ENCODE results near the gene INF2. TPM values are rescaled to one million over a fixed set of nuclear protein-coding genes. Genes with fewer than 3 reads are reported as not detected.
"Not testable (repeated sequence)": the region's sequence is repeated elsewhere in the genome, so short reads cannot be mapped to it uniquely, and the experiment has no call there.

The INF2 gene
- polyA plus RNA-seq, 2 donors: 26.6 to 41.9 TPM

- Histone ChIP-seq H3K27ac (ENCODE audit: low read depth in 2 of 2, low read length in 1 of 2) (no peak overlapping the region), H3K4me3 (ENCODE audit: low read depth in 1 of 2, low read length in 2 of 2) (no peak overlapping the region), H3K36me3 (ENCODE audit: control insufficient read depth in 2 of 2, insufficient read depth in 2 of 2, low read length in 1 of 2) (no peaks in the 10 kb centered on the region), H3K4me1 (ENCODE audit: control insufficient read depth in 2 of 2, insufficient read depth in 2 of 2, low read length in 1 of 2) (no peaks in the 10 kb centered on the region), H3K27me3 (ENCODE audit: control insufficient read depth in 1 of 2, insufficient read depth in 2 of 2, low read length in 2 of 2) (no peaks in the 10 kb centered on the region), H3K9me3 (ENCODE audit: control insufficient read depth in 2 of 2, insufficient read depth in 1 of 2, low read depth in 1 of 2, low read length in 1 of 2) (peaks cover 0 to 6% of the 10 kb centered on the region in 2 donors)
- WGBS, 2 donors: 64 to 71% methylated on average over 29 of the region's 29 CpGs
These were observed 33.3 kb upstream of the INF2 start for GRCh38 chr14:104656014-104656714.

GRCh38 chr14:104657101-104657524, 32.3 kb upstream of the INF2 start:
- H3K27me3 ChIP-seq (ENCODE audit: control insufficient read depth in 1 of 2, insufficient read depth in 2 of 2, low read length in 2 of 2): no peaks in the 10 kb centered on the region
- H3K4me1 ChIP-seq (ENCODE audit: control insufficient read depth in 2 of 2, insufficient read depth in 2 of 2, low read length in 1 of 2): no peaks in the 10 kb centered on the region
- peaks cover 0 to 6% of the 10 kb centered on the region in 2 donors for H3K9me3 ChIP-seq (ENCODE audit: control insufficient read depth in 2 of 2, insufficient read depth in 1 of 2, low read depth in 1 of 2, low read length in 1 of 2)
- H3K36me3 ChIP-seq (ENCODE audit: control insufficient read depth in 2 of 2, insufficient read depth in 2 of 2, low read length in 1 of 2): no peaks in the 10 kb centered on the region
- no peak overlapping the region for H3K4me3 ChIP-seq (ENCODE audit: low read depth in 1 of 2, low read length in 2 of 2)
- 64 to 72% methylated on average over 6 to 8 of the region's 8 CpGs for WGBS, 2 donors
- no peak overlapping the region for H3K27ac ChIP-seq (ENCODE audit: low read depth in 2 of 2, low read length in 1 of 2)

GRCh38 chr14:104657563-104658324, 31.7 kb upstream of the INF2 start:
- peaks cover 0 to 6% of the 10 kb centered on the region in 2 donors for H3K9me3 ChIP-seq (ENCODE audit: control insufficient read depth in 2 of 2, insufficient read depth in 1 of 2, low read depth in 1 of 2, low read length in 1 of 2)
- H3K27me3 ChIP-seq (ENCODE audit: control insufficient read depth in 1 of 2, insufficient read depth in 2 of 2, low read length in 2 of 2): no peaks in the 10 kb centered on the region
- 62 to 64% methylated on average over 17 of the region's 17 CpGs for WGBS, 2 donors
- H3K36me3 ChIP-seq (ENCODE audit: control insufficient read depth in 2 of 2, insufficient read depth in 2 of 2, low read length in 1 of 2): no peaks in the 10 kb centered on the region
- H3K4me1 ChIP-seq (ENCODE audit: control insufficient read depth in 2 of 2, insufficient read depth in 2 of 2, low read length in 1 of 2): no peaks in the 10 kb centered on the region
- H3K4me3 ChIP-seq (ENCODE audit: low read depth in 1 of 2, low read length in 2 of 2): no peak overlapping the region
- H3K27ac ChIP-seq (ENCODE audit: low read depth in 2 of 2, low read length in 1 of 2): no peak overlapping the region

GRCh38 chr14:104658325-104658712, 31.1 kb upstream of the INF2 start:
- Histone ChIP-seq H3K27me3 (ENCODE audit: control insufficient read depth in 1 of 2, insufficient read depth in 2 of 2, low read length in 2 of 2) (no peaks in the 10 kb centered on the region), H3K4me1 (ENCODE audit: control insufficient read depth in 2 of 2, insufficient read depth in 2 of 2, low read length in 1 of 2) (no peaks in the 10 kb centered on the region), H3K4me3 (ENCODE audit: low read depth in 1 of 2, low read length in 2 of 2) (no peak overlapping the region), H3K27ac (ENCODE audit: low read depth in 2 of 2, low read length in 1 of 2) (no peak overlapping the region), H3K36me3 (ENCODE audit: control insufficient read depth in 2 of 2, insufficient read depth in 2 of 2, low read length in 1 of 2) (no peaks in the 10 kb centered on the region), H3K9me3 (ENCODE audit: control insufficient read depth in 2 of 2, insufficient read depth in 1 of 2, low read depth in 1 of 2, low read length in 1 of 2) (peaks cover 0 to 6% of the 10 kb centered on the region in 2 donors)
- 84 to 89% methylated on average over 15 of the region's 15 CpGs for WGBS, 2 donors

- H3K27ac ChIP-seq (ENCODE audit: low read depth in 2 of 2, low read length in 1 of 2): no peak overlapping the region
- no peaks in the 10 kb centered on the region for H3K27me3 ChIP-seq (ENCODE audit: control insufficient read depth in 1 of 2, insufficient read depth in 2 of 2, low read length in 2 of 2)
- H3K4me1 ChIP-seq (ENCODE audit: control insufficient read depth in 2 of 2, insufficient read depth in 2 of 2, low read length in 1 of 2): no peaks in the 10 kb centered on the region
- no peaks in the 10 kb centered on the region for H3K36me3 ChIP-seq (ENCODE audit: control insufficient read depth in 2 of 2, insufficient read depth in 2 of 2, low read length in 1 of 2)
- H3K9me3 ChIP-seq (ENCODE audit: control insufficient read depth in 2 of 2, insufficient read depth in 1 of 2, low read depth in 1 of 2, low read length in 1 of 2): peaks cover 0 to 4% of the 10 kb centered on the region in 2 donors
- 65 to 70% methylated on average over 5 of the region's 5 CpGs for WGBS, 2 donors
- H3K4me3 ChIP-seq (ENCODE audit: low read depth in 1 of 2, low read length in 2 of 2): no peak overlapping the region
These were observed 30.3 kb upstream of the INF2 start for GRCh38 chr14:104659146-104659545.

- H3K36me3 ChIP-seq (ENCODE audit: control insufficient read depth in 2 of 2, insufficient read depth in 2 of 2, low read length in 1 of 2): no peaks in the 10 kb centered on the region
- no peak overlapping the region for H3K4me3 ChIP-seq (ENCODE audit: low read depth in 1 of 2, low read length in 2 of 2)
- peaks cover 0 to 4% of the 10 kb centered on the region in 2 donors for H3K9me3 ChIP-seq (ENCODE audit: control insufficient read depth in 2 of 2, insufficient read depth in 1 of 2, low read depth in 1 of 2, low read length in 1 of 2)
- H3K4me1 ChIP-seq (ENCODE audit: control insufficient read depth in 2 of 2, insufficient read depth in 2 of 2, low read length in 1 of 2): peaks cover 0 to 3% of the 10 kb centered on the region in 2 donors
- H3K27ac ChIP-seq (ENCODE audit: low read depth in 2 of 2, low read length in 1 of 2): no peak overlapping the region
- no peaks in the 10 kb centered on the region for H3K27me3 ChIP-seq (ENCODE audit: control insufficient read depth in 1 of 2, insufficient read depth in 2 of 2, low read length in 2 of 2)
- 34 to 37% methylated on average over 43 of the region's 43 CpGs for WGBS, 2 donors
These were observed 29.5 kb upstream of the INF2 start for GRCh38 chr14:104659764-104660523.

- Histone ChIP-seq H3K4me1 (ENCODE audit: control insufficient read depth in 2 of 2, insufficient read depth in 2 of 2, low read length in 1 of 2) (peaks cover 0 to 3% of the 10 kb centered on the region in 2 donors), H3K36me3 (ENCODE audit: control insufficient read depth in 2 of 2, insufficient read depth in 2 of 2, low read length in 1 of 2) (no peaks in the 10 kb centered on the region), H3K4me3 (ENCODE audit: low read depth in 1 of 2, low read length in 2 of 2) (no peak overlapping the region), H3K27ac (ENCODE audit: low read depth in 2 of 2, low read length in 1 of 2) (no peak overlapping the region), H3K27me3 (ENCODE audit: control insufficient read depth in 1 of 2, insufficient read depth in 2 of 2, low read length in 2 of 2) (no peaks in the 10 kb centered on the region), H3K9me3 (ENCODE audit: control insufficient read depth in 2 of 2, insufficient read depth in 1 of 2, low read depth in 1 of 2, low read length in 1 of 2) (peaks cover 0 to under 1% of the 10 kb centered on the region in 2 donors)
- 75 to 82% methylated on average over 13 of the region's 13 CpGs for WGBS, 2 donors
These were observed 28.8 kb upstream of the INF2 start for GRCh38 chr14:104660597-104660996.

GRCh38 chr14:104661086-104661485, 28.3 kb upstream of the INF2 start:
- H3K27me3 ChIP-seq (ENCODE audit: control insufficient read depth in 1 of 2, insufficient read depth in 2 of 2, low read length in 2 of 2): no peaks in the 10 kb centered on the region
- WGBS, 2 donors: 86 to 93% methylated on average over 2 of the region's 2 CpGs
- H3K27ac ChIP-seq (ENCODE audit: low read depth in 2 of 2, low read length in 1 of 2): no peak overlapping the region
- peaks cover 0 to 8% of the 10 kb centered on the region in 2 donors for H3K4me1 ChIP-seq (ENCODE audit: control insufficient read depth in 2 of 2, insufficient read depth in 2 of 2, low read length in 1 of 2)
- no peaks in the 10 kb centered on the region for H3K9me3 ChIP-seq (ENCODE audit: control insufficient read depth in 2 of 2, insufficient read depth in 1 of 2, low read depth in 1 of 2, low read length in 1 of 2)
- no peaks in the 10 kb centered on the region for H3K36me3 ChIP-seq (ENCODE audit: control insufficient read depth in 2 of 2, insufficient read depth in 2 of 2, low read length in 1 of 2)
- H3K4me3 ChIP-seq (ENCODE audit: low read depth in 1 of 2, low read length in 2 of 2): no peak overlapping the region

- H3K36me3 ChIP-seq (ENCODE audit: control insufficient read depth in 2 of 2, insufficient read depth in 2 of 2, low read length in 1 of 2); H3K4me1 ChIP-seq (ENCODE audit: control insufficient read depth in 2 of 2, insufficient read depth in 2 of 2, low read length in 1 of 2); H3K27me3 ChIP-seq (ENCODE audit: control insufficient read depth in 1 of 2, insufficient read depth in 2 of 2, low read length in 2 of 2); H3K4me3 ChIP-seq (ENCODE audit: low read depth in 1 of 2, low read length in 2 of 2); H3K9me3 ChIP-seq (ENCODE audit: control insufficient read depth in 2 of 2, insufficient read depth in 1 of 2, low read depth in 1 of 2, low read length in 1 of 2); H3K27ac ChIP-seq (ENCODE audit: low read depth in 2 of 2, low read length in 1 of 2): not testable (repeated sequence)
- WGBS, 2 donors: 90 to 91% methylated on average over 15 to 18 of the region's 18 CpGs
These were observed 27.8 kb upstream of the INF2 start for GRCh38 chr14:104661528-104662157.

Data from esophagus (tissue), 2 donors.